ENCODE results near the gene HBZ.
A peak's percentile ranks its signal among the peaks of the same experiment; 100 is the strongest.

Gene HBZ

GRCh38 chr16:129075-129474 lies 23.4 kb upstream of the HBZ start:
- H3K4me3 ChIP-seq (ENCODE audit: low read depth, low read length): no peak overlapping the region
- DNase-seq (ENCODE audit: low read depth, low spot score): no peak
- ChIA-PET POLR2A (no interaction called here), CTCF (interaction anchor here (0.7 to 9.0 kb wide), 3 partner anchors 11 to 53 kb away, joined by 3 to 54 read pairs (median 7); no protein-coding TSS in a partner anchor)
- TF ChIP-seq CTCF (IDR thresholded peaks at IDR 0.05; ENCODE audit: insufficient read depth, low read length, missing control alignments): no peak

DNA sequence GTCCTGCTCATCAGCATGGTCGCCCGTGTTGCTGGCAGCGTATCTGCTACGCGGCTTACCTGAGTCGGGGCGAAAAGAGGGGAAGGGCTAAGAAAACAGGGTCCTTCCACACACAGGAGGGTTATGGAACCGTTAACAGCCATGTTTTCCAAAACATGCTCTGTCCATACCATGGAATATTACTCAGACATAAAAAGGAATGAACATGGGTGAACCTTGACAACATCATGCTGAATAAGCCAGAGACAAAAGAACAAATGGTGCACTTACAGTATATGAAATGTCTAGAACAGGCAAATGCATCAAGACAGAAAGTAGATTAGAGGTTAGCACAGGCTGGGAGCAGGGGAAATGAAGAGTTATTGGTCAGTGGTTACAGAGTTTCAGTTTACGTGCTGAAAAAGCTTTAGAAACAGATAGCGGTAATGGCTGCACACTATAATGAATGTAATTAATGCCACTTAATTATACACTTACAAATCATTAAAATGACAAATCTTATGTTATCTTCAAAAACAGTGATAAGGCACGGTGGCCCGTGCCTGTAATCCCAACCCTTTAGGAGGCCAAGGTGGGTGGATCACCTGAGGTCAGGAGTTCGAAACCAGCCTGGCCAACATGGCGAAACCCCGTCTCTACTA lies 21.8 kb upstream of the HBZ start:
- CTCF ChIA-PET: interaction anchor here (0.8 to 9.0 kb wide), 4 partner anchors 12 to 51 kb away, joined by 3 to 54 read pairs (median 16); no protein-coding TSS in a partner anchor

GRCh38 chr16:132120-132519 lies 20.3 kb upstream of the HBZ start:
- no peak for TF ChIP-seq CTCF (IDR thresholded peaks at IDR 0.05; ENCODE audit: insufficient read depth, low read length, missing control alignments)
- DNase-seq (ENCODE audit: low read depth, low spot score): no peak
- H3K4me3 ChIP-seq (ENCODE audit: low read depth, low read length): no peak overlapping the region
- POLR2A ChIA-PET: no interaction called here
- CTCF ChIA-PET: interaction anchor here (0.6 to 9.0 kb wide), 5 partner anchors 11 to 36 kb away, joined by 3 to 54 read pairs (median 5); no protein-coding TSS in a partner anchor

More for the DNA sequence above, 21.8 kb upstream of the HBZ start:
- no peak for TF ChIP-seq CTCF (IDR thresholded peaks at IDR 0.05; ENCODE audit: insufficient read depth, low read length, missing control alignments)
- DNase-seq (ENCODE audit: low read depth, low spot score): no peak
- POLR2A ChIA-PET: no interaction called here
- no peak overlapping the region for H3K4me3 ChIP-seq (ENCODE audit: low read depth, low read length)

DNA sequence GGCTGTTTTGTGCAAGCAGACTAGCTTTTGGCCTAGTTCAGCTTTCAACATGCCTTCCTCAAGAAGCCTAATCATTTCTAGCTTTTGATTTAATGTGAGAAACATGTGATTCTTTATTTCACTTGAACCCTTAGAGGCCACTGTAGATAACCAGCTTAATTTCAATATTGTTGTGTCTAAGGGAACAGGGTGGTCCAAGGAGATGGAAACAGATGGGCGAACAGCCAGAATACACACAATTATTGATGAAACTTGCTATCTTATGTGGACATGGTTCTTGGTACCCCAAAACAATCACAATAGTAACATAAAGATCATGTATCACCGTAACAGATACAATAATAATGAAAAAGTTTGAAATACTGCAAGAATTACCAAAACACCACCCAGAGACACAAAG lies 18.7 kb upstream of the HBZ start:
- H3K4me3 ChIP-seq (ENCODE audit: low read depth, low read length): no peak overlapping the region
- no peak for TF ChIP-seq CTCF (IDR thresholded peaks at IDR 0.05; ENCODE audit: insufficient read depth, low read length, missing control alignments)
- POLR2A ChIA-PET: no interaction called here
- DNase-seq (ENCODE audit: low read depth, low spot score): no peak
- CTCF ChIA-PET: interaction anchor here (1.0 to 9.0 kb wide), 5 partner anchors 15 to 61 kb away, joined by 3 to 54 read pairs (median 5); no protein-coding TSS in a partner anchor

DNA sequence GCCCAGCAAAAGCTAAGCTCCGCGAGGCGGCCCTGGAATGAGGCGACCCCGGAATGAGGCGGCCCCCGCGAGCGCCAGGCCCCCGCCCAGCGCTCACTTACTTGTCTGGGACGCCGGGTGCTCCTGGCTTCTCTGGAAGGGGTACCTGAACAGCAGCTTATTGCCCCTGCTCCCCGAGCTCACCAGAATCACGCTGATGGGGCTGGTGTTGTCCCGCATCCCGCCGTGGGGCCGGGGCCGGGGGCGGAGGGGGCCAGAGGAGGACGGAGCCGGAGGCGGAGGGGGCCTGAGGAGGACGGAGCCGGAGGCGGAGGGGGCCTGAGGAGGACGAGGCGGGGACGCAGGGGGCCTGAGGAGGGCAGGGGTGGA lies 14.4 kb upstream of the HBZ start:
- CTCF ChIA-PET: interaction anchor here (1.9 to 3.2 kb wide), 3 partner anchors 13 to 31 kb away, joined by 7 to 10 read pairs (median 8); no protein-coding TSS in a partner anchor
- TF ChIP-seq CTCF (IDR thresholded peaks at IDR 0.05; ENCODE audit: insufficient read depth, low read length, missing control alignments): no peak
- H3K4me3 ChIP-seq (ENCODE audit: low read depth, low read length): peak overlapping the region; percentile 73
- POLR2A ChIA-PET: no interaction called here
- DNase-seq (ENCODE audit: low read depth, low spot score): no peak

DNA sequence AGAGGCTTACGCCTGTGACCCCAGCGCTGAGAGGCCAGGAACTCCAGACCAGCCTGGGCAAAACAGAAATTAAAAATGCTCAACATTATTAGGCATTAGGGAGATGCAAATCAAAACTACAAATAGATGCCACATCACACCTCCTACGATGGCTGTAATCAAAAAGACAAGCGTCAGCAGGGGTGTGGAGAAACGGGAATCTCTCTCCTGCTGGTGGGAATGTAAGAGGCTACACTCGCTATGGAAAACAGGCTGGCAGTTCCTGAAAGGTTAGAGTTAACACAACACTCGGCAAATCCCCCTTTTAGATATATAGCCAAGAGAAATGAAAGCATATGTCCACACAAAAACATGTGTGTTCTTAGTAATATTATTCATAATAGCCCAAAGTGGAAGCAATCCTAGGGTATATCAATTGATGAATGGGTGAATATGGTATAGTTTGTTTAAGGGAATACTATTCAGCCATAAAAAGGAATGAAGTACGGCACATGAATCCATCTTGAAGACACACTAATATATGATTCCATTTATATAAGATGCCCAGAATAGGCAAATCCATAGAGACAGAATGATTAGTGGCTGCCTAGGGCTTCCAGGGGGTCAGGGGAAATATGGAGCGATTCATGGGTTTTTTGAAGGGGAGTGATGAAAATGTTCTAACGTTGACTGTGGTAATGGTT lies 12.1 kb upstream of the HBZ start:
- CTCF ChIA-PET: interaction anchor here (0.5 to 3.2 kb wide), 5 partner anchors 22 to 41 kb away, joined by 3 to 10 read pairs (median 3); partner anchors contain the start of gene HBM
- DNase-seq (ENCODE audit: low read depth, low spot score): no peak
- POLR2A ChIA-PET: no interaction called here
- H3K4me3 ChIP-seq (ENCODE audit: low read depth, low read length): no peak overlapping the region
- no peak for TF ChIP-seq CTCF (IDR thresholded peaks at IDR 0.05; ENCODE audit: insufficient read depth, low read length, missing control alignments)

All from AG04449 (cell line).